Kasumi-1 (cell line): ENCODE data around the gene OLFM1.

Experiments
- DNase-seq, 2 experiments: peaks; one replicate each; lab custom pipeline; 2025; lab: John Stamatoyannopoulos, UW

OLFM1 gene

GRCh38 chr9:135090081-135090480 lies 2.6 kb downstream of the OLFM1 start:
- no peak for DNase-seq

DNA sequence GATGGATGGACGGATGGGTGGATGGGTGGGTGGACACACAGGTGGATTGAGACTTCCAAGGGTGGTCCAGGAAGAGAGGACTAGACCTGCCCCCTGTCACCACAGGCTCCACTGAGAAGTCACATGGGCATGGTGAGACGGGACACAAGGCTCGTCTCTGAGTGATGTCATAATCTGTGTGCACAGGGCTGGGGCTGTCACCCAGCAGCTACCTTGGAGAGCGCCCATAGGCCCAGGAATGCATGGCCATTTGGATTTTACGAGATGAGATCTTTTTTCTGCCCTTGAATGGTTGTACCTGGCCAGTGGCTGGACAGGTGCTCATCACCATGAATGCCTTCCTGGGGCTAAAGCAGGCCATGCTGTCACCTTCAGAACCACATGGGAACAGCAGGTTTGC lies 3.1 kb downstream of the OLFM1 start:
- DNase-seq: no peak

- no peak for DNase-seq
Observed at GRCh38 chr9:135091545-135091944, 4.1 kb downstream of the OLFM1 start.

DNA sequence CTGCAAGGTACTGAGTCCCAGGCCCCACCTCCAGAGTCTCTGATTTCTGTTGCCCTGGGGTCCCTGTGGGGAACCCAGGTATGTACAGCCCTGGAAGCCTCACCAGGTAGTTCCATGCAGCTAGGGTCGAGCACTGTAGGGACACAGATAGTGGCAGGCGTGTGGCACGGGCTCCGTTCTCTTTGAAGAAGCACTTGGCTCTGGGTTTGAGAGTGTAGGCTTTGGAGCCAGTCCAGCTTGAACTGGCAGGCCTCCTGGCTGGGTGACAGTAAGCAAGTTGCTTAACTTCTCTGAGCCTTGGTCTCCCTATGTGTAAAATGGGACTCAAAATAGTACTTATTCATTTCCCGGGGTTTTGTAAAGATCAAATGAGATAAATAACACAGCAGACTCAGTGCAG lies 5.6 kb downstream of the OLFM1 start:
- no peak for DNase-seq

DNA sequence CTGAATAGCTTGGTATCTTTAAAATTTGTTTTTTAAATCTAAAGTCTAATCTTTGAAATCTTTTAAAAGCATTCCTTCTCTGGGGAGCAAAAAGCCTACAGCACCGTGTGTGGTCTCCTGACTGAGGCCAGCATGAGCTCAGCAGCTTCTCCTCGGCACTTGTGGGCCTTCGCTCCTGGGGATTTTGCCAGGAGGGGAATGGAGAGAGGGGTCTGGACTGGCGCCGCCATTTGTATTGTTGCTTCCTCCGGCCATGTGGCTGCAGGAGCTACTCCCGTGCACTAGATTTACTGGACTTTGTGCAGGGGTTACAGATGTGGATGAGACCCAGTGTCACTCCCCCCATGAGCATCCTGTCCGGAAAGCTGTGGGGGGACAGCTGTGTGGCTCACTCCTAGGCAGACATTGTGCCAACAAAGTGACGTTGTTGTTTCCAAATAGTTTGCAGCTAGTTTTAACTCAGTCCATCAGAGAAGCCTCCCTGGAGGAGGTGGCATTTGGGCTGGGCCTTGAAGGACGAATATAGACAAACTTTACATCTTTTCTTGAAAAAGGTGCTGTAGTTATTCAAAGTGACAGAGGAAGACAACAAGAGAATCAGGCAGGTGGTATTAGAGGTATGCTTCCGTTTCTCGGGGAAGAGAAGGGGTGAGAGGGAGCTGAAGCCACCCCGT lies 6.6 kb downstream of the OLFM1 start:
- DNase-seq: no peak

- DNase-seq: no peak
Observed at GRCh38 chr9:135095470-135096407, 8.3 kb downstream of the OLFM1 start.

- DNase-seq: no peak
Observed at GRCh38 chr9:135096408-135096895, 9.0 kb downstream of the OLFM1 start.

- DNase-seq: peak in 1 of 2 experiments; percentile 2
Observed at GRCh38 chr9:135098400-135099105, 11.1 kb downstream of the OLFM1 start.

GRCh38 chr9:135099574-135099973 lies 12.1 kb downstream of the OLFM1 start:
- no peak for DNase-seq

DNA sequence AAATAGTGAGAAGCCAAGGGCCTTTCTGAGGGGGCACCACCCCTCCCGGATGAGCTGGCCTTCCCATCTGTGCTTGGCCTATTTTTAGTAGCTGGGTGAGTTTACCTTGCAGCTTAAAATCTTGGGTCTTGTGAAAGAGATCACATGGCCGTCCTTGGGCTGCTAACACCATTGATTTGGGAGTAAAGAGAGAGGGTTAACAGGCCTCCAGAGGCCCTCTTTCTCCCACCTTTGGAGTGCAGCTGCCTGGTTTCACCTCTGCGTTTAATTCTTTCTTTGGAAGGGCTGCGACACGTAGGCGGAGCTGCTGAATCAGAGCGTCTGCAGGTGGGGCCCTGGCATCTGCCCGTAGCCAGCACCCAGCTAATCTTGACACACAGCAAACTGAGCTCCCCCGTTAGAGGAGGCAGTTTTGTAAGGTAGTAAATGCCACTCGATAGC lies 12.8 kb downstream of the OLFM1 start:
- no peak for DNase-seq

- no peak for DNase-seq
Observed at GRCh38 chr9:135100725-135101410, 13.4 kb downstream of the OLFM1 start.

DNA sequence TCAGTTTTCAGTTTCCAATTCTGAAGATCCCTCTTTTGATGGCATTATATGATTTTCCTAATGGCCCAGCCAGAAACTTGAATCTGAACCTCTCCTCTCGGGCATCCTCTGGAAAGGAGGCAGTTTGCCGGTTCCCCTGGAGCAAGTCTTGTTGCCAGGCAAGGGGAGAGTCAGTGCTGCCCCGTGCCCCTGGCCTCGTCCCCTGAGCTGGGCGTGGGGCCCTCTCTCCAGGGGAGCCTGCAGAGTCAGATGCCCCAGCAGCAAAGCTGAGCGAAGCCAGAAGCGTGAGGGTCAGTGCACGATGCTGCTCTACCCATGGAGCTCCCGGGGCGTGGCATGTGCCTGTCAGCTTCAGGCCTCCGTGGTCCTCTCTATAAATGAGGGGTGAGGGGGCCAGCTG lies 14.0 kb downstream of the OLFM1 start:
- DNase-seq: no peak

- DNase-seq: no peak
Observed at GRCh38 chr9:135101926-135102325, 14.5 kb downstream of the OLFM1 start.

DNA sequence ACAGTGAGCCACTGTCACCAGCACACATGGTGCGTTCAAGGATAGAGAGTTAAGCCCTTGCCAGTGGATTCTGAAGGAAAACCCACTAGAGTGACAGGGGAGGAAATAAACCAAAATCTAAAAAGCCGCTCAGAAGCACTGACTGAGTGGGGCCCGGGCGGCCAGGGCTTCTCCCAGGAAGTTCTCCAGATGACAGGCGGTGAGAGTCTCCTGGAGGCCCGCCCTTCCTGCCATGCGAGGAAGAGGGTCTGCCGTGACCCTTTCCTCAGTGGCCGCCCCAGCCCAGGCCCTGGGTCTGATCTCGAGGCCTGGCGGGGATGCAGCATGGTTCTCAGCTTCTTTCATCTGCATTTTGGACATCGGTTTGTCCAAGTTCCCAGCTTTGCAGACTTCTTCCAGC lies 14.9 kb downstream of the OLFM1 start:
- DNase-seq: no peak

DNA sequence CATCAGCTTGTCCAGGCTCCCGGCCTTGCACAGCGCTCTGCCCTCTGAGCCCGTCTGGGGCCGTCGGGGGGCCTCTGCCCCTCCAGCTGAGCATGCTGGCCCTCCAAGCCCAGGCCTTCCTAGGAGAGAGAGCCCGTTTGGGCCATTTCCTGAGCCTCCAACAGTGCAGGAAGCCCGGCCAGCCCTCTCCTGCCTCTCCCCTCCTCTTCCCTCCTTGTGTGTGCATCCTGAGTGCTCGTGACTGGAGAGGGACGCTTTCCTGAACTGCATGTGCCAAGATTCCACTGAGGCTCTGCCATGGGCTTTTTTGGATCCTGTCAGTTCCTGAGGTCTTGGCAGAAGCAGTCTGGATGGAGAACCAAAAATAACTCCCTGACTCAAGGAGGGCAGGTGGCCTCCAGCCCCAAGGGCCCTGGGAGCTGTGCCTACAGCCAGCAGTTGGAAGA lies 15.6 kb downstream of the OLFM1 start:
- DNase-seq: no peak

- DNase-seq: no peak
Observed at GRCh38 chr9:135103931-135104639, 16.6 kb downstream of the OLFM1 start.

- DNase-seq: no peak
Observed at GRCh38 chr9:135104761-135105160, 17.3 kb downstream of the OLFM1 start.

- no peak for DNase-seq
Observed at GRCh38 chr9:135105211-135105745, 17.8 kb downstream of the OLFM1 start.

DNA sequence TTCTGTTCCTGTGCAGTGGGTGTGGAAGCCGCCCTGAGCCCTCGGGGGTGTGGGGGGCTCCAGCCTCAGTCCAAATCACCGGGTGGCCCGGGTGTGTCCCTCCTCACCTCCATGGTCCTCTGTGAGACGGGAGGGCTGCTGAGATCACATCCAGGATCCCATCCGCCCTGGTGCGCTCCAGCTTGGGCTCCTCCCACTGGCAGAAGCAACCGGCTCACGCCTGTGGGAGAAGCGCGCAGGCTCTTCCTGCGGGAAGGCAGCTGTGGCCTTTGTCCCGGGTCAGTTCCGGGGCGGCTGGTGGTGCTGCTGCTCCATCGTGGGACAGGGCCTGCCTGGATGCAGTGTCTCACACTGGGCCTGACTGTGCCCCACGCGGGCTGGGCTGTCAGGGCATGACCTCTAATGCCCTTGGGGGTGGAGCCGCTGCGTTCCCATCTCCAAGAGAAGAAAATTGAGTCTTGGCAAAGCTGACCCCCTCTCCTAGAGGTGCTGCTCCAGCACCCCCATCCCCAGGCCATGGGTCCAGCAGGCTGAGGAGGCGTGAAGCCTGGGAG lies 18.5 kb downstream of the OLFM1 start:
- no peak for DNase-seq

GRCh38 chr9:135106551-135107270 lies 19.2 kb downstream of the OLFM1 start:
- no peak for DNase-seq
